Measurements from ENCODE around the gene TH. TPM values are rescaled to one million over a fixed set of nuclear protein-coding genes. Genes with fewer than 3 reads are reported as not detected.

Gene TH
- total RNA-seq, 1 experiment from 2014 or later = not detected

DNA sequence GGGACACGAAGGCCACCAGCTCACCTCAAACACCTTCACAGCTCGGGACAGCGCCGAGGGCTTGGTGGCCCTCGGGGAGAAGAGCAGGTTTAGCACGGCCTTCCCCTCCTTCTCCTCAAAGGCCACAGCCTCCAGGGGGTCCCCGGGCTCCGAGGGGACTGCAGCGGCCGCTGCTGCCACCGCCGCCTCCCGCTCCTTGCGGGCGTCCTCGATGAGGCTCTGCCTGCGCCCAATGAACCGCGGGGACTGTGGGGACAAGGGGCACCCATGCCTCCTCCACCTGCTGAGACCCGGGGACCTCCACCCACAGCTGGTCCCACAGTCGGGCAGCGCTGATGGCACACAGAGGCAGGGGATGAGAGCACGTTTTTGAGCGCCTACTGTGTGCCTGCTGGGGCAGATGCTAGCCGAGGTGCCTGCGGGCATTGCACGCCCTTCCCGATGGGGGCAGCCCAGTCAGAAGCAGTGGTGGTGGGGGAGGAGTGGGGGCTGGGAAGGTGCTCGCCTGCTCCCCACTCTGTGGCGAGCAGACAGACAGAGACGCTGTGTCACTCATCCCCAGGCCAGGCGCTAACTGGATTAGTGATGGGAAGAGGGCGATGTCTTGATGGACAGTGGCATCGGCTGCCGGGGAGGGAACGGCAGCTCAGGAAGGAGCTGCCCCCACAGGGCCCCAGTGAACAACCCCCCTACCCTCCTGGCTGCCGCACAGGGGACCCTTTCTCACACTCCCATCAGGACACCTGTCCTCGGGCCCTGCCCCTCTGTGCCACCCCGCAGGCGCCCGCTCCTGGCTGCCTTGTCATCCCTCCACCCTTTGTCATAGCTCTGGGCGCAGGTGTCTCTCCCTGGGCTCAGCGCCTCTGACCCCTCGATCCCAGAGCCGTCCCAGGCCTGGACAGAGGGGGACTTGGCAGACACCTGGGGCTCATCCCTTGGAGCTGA is 1.7 kb downstream of the TH start:
- in situ Hi-C loops (cut with HindIII; ENCODE audit: low pct_unique_long_range_greater_than_20kb, low sequenced_read_pairs) = no loop called here
- DNase-seq (ENCODE audit: low read depth, low spot score) = no peak

DNA sequence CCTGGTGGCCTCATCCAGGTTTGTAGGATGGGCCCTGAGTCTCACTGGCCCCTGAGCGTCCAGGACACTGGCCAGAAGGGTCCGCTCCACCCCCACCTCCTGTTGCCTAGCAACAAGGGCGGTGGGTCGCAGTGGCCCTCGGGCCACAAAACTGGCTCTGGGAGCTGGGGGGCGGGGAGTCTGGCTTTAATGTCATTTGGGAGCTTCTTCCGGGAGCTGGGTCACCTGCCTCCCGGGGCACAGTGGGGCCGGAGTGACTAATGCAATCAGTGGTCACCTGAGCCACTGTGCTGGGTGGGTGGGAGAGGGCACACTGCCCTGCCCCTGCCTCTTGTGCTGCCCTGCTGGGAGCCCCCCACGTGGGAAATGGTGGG is 2.6 kb downstream of the TH start:
- in situ Hi-C loops (cut with HindIII; ENCODE audit: low pct_unique_long_range_greater_than_20kb, low sequenced_read_pairs) = no loop called here
- DNase-seq (ENCODE audit: low read depth, low spot score) = no peak

DNA sequence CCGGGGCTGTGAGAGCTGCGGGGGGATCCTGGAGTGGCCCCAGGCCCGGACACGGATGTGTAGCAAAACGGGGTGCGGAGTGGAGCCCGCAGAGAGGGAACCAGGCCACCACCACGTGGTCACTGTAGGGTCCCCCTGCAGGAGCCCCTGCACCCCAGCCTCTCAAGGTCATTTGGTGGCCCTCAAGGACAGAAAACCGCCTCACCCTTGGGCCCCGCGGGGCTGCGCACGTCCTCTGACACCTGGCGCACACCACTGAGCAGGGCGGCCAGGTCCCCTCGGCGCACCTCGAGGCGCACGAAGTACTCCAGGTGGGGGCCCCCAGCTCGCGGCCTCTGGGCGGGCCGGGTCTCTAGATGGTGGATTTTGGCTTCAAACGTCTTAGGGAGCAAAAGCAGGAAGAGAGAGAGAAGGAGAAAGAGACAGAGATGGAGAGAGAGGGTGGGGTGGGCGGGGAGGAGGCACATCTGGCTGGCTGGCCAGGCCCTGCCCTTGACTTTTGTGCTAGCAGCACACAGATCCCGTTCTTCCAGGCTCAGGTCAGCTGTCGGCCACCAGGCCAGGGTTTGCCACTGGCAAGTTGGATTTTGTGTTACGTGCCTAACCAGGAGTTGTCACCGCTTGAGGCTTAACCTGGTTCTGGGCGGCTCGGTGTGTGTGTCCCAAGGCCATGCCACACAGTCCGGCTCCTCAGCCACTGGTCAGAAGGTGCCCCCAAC is 3.2 kb downstream of the TH start:
- in situ Hi-C loops (cut with HindIII; ENCODE audit: low pct_unique_long_range_greater_than_20kb, low sequenced_read_pairs) = no loop called here
- no peak for DNase-seq (ENCODE audit: low read depth, low spot score)

DNA sequence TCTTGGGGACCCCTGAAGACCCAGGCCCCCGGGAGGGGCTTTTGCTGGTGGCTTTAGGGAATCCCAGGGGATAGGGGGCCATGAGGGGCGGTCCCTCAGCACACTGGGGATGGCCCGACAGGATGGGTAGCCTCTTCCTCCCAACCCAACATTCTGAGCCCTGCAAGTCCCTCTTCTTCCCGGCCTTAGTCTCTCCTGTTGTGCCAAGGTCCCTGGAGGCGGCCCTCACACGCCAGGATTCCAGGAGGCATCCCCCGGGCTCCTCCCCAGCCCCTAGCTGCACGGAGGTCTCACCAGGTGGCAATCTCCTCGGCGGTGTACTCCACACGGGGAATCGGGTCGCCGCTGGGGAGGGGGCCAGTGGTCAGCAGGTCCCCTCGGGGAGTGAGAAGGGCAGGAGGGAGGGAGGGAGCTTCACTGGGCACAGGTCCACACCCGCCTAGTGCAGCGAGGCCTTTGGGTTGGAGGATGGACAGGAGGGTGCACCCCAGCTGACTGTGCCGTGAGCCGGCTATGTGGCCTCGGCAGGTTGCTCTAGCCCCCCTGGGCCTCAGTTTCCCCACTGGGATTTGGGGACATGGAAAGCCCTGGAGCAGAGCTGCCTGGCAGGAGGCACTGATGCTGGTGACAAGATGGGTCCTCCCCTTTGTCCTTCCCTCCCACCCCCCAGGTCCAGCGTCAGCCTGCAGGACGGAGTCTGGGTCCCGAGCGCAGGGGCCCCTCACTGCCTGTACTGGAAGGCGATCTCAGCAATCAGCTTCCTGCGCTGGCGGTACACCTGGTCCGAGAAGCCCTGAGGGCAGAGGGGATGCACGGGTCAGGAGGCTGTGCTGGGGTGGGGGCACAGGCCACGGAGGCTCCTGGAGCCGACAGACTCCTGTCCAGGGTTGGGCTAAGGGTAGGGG is 4.2 kb downstream of the TH start:
- DNase-seq (ENCODE audit: low read depth, low spot score) = no peak
- in situ Hi-C loops (cut with HindIII; ENCODE audit: low pct_unique_long_range_greater_than_20kb, low sequenced_read_pairs) = no loop called here

DNA sequence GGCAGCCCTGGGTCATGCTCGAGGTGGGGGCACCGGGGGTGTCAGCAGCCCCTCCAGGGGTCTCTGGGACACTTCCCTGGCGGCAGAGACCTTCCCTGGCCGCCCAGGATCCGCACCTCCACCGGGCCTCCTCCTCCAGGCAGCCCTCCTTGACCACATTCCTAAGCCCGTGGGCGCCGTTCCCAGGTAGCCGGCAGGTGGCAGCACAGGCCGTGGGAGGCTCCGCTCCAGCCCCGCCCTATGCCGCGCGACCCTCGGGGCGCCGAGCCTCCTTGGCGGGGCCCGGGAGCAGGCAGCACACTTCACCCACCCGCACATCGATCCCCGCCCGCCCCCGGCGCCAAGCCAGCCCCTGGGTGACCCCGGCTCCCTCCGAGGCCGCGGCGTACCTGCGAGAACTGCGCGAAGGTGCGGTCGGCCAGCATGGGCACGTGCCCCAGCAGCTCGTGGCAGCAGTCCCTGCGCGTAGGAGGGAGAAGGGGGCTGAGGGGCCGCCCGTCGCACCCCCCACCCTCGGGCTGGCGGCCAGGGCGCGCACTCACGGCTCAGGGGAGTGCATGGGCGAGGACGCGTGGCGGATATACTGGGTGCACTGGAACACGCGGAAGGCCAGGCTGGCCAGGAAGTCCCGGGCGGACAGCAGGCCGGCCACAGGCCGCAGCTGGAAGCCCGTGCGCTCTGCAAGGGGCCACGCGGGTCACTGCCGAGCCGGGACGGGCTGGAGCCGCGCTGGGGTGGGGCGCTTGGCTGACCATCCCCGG is 5.3 kb downstream of the TH start:
- DNase-seq (ENCODE audit: low read depth, low spot score) = peak; percentile 28
- in situ Hi-C loops (cut with HindIII; ENCODE audit: low pct_unique_long_range_greater_than_20kb, low sequenced_read_pairs) = no loop called here

DNA sequence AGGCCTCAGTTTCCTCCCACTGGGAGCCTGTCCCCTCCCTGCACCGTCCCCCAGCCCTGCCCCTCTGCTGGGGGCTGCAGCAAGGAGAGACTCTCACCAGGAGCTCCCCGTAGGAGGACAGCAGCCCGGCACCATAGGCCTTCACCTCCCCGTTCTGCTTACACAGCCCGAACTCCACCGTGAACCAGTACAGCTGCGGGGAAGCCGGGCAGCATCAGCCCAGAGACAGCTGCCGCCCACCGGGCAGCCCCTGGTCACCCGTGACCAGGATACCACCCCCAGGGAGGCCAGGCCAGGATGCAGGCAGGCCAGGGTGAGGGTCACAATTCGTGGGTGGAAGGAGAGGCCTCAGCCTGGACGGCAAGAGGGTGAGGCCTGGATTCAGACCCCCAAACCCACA is 6.0 kb downstream of the TH start:
- in situ Hi-C loops (cut with HindIII; ENCODE audit: low pct_unique_long_range_greater_than_20kb, low sequenced_read_pairs) = no loop called here
- DNase-seq (ENCODE audit: low read depth, low spot score) = no peak

DNA sequence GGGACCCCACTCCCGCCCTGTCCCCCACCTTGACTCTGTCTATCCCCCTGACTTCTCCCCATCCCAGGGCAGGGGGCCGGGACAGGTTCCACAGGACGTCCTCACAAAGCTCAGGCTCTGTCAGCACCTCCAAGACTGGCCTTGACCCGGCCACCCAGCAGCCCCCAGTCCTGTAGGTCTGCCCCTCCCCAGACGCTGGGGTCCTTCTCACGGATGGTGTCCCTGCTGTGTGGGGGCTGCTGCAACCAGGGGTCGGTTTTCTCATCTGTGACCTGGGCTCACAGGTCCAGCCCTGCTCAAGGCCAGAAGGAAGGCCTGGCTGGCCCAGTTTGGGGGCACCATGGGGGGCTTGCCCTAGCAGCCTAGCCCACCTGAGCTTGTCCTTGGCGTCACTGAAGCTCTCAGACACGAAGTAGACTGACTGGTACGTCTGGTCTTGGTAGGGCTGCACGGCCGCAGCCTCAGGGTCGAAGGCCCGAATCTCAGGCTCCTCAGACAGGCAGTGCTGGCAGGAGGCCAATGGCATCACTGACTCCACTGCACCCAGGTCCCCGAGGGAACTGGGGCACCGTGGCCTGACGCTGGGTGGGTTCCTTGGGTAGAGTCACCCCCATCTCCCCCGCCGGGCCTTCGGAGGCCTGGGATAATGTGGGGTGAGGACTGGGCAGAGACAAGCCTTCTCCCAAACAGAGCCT is 6.6 kb downstream of the TH start:
- in situ Hi-C loops (cut with HindIII; ENCODE audit: low pct_unique_long_range_greater_than_20kb, low sequenced_read_pairs) = no loop called here
- no peak for DNase-seq (ENCODE audit: low read depth, low spot score)

DNA sequence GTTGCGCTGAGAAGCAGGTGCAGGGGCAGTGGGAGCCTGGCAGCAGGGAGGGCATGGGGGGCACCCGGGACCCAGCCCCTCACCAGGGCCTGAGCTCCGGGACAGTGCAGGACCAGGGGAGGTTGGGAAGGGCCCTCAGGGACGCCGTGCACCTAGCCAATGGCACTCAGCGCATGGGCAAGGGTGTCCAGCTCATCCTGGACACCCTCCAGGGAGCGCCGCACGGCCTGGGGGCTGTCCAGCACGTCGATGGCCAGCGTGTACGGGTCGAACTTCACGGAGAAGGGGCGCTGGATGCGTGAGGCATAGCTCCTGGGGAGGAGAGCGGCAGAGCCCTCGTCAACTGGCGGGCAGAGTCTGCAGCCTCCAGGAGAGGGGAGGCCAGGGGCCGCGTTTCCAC is 7.5 kb downstream of the TH start:
- DNase-seq (ENCODE audit: low read depth, low spot score) = no peak
- in situ Hi-C loops (cut with HindIII; ENCODE audit: low pct_unique_long_range_greater_than_20kb, low sequenced_read_pairs) = no loop called here

DNA sequence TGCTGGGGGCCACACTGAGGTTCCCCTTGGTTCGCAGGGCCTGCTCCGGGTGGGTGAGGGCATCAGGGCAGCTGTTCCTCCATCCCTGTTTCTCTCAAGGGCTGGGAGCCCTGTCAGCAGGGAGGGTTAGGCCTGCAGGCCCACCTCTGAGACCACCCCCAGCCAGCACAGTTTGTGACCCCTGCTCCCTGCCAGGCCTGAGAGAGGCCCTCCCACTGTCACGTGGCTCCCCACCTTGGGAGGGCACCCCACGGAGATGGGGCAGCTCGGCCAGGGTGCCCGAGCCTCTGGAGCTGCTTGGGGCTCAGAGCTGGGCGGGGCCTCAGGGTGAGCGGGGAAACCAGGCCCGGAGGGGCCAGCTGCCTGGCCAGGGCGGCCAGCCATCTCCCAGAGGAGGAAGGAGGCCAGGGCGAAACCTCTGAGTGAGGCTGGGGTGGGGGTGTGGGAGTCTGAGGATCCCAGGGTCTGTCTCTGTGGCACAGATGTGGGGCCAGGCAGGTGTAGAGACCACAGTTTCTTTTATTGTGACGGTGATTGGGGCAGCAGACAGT is 8.1 kb downstream of the TH start:
- DNase-seq (ENCODE audit: low read depth, low spot score) = no peak
- in situ Hi-C loops (cut with HindIII; ENCODE audit: low pct_unique_long_range_greater_than_20kb, low sequenced_read_pairs) = no loop called here

DNA sequence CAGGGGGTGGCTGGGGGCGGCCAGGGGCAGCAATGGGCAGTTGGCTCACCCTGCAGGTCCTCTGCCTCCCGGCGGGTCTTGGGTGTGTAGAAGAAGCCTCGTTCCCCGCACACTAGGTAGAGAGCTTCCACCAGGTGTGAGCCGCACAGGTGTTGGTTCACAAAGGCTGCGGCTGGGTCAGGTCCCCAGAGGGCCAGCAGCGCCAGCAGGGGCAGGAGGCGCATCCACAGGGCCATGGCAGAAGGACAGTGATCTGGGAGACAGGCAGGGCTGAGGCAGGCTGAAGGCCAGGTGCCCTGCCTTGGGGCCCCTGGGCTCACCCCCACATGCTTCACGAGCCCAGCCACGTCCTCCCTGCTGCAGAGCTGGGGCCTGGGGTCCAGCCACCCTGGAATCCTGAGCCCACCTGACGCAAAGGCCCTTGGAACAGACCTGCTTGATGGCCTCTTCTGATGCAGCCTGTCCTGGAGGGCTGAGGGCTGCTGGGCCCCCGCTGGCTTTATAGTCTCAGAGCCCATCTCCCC is 10.8 kb downstream of the TH start, which contains the start of gene INS:
INS (minus strand) TSS at position 474 of the 524 bp plus-strand sequence; CDS start at position 236, 238 bp downstream.
- DNase-seq (ENCODE audit: low read depth, low spot score) = no peak

DNA sequence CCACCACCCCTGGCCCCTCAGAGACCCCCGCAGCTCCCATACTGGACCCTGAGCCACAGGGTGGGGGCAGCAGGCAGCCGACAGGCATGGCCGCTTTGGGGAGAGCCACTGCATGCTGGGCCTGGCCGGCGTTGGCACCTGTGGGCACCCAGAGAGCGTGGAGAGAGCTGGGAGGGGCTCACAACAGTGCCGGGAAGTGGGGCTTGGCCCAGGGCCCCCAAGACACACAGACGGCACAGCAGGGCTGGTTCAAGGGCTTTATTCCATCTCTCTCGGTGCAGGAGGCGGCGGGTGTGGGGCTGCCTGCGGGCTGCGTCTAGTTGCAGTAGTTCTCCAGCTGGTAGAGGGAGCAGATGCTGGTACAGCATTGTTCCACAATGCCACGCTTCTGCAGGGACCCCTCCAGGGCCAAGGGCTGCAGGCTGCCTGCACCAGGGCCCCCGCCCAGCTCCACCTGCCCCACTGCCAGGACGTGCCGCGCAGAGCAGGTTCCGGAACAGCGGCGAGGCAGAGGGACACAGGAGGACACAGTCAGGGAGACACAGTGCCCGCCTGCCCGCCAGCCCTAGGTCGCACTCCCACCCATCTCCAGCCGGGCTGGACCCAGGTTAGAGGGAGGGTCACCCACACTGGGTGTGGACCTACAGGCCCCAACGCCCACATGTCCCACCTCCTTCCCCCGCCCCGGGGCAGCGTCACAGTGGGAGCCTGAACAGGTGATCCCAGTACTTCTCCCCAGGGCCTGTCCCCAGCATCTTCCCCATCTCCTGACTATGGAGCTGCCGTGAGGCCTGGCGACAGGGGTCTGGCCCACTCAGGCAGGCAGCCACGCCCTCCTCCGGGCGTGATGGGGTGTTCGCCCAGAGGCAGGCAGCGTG is 11.8 kb downstream of the TH start:
- no peak for DNase-seq (ENCODE audit: low read depth, low spot score)
- in situ Hi-C loops (cut with HindIII; ENCODE audit: low pct_unique_long_range_greater_than_20kb, low sequenced_read_pairs) = no loop called here

More for the DNA sequence above, 10.8 kb downstream of the TH start, which contains the start of gene INS:
- in situ Hi-C loops (cut with HindIII; ENCODE audit: low pct_unique_long_range_greater_than_20kb, low sequenced_read_pairs) = no loop called here

DNA sequence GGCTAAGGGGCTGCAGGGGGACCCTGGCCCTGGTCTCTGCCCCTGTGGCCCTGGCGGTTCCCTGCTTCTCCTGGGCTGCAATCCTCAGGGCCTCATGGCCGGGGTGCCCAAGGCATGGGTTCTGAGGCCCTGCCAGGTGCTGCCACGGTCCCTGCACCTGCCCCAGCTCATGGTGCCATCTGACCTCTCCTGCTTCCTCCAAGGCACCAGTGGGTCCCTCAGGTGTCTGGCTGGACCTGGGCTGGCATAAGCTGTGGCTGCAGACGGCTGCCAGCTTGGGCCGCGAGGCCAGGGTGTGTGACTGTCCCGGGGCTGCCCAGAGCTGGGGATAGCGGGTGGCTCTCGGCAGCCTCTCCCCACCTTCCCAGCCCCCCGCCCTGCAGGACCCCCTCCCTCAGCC is 12.6 kb downstream of the TH start:
- in situ Hi-C loops (cut with HindIII; ENCODE audit: low pct_unique_long_range_greater_than_20kb, low sequenced_read_pairs) = no loop called here
- no peak for DNase-seq (ENCODE audit: low read depth, low spot score)

DNA sequence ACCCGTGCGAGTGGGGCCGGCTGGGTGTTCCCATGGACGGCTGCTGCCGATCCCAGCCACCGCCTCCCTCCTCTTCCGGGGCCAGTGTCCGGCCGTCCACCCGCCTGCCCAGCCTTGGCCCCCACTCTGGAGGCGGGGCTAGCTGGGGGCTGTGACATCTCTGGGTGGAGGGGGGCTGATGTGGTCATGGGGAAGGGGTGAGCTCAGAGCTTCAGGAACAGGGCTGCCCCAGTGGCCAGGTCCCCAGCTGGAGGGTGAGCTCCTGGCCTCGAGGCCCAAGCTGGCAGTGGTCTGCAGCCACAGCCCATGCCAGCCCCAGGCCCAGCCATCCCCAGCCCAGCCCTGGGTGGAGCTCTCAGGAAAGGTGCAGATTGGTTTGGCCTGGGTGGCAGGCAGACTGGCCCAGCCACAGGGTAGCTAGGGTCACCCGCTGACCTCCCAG is 13.3 kb downstream of the TH start:
- DNase-seq (ENCODE audit: low read depth, low spot score) = no peak
- in situ Hi-C loops (cut with HindIII; ENCODE audit: low pct_unique_long_range_greater_than_20kb, low sequenced_read_pairs) = no loop called here

DNA sequence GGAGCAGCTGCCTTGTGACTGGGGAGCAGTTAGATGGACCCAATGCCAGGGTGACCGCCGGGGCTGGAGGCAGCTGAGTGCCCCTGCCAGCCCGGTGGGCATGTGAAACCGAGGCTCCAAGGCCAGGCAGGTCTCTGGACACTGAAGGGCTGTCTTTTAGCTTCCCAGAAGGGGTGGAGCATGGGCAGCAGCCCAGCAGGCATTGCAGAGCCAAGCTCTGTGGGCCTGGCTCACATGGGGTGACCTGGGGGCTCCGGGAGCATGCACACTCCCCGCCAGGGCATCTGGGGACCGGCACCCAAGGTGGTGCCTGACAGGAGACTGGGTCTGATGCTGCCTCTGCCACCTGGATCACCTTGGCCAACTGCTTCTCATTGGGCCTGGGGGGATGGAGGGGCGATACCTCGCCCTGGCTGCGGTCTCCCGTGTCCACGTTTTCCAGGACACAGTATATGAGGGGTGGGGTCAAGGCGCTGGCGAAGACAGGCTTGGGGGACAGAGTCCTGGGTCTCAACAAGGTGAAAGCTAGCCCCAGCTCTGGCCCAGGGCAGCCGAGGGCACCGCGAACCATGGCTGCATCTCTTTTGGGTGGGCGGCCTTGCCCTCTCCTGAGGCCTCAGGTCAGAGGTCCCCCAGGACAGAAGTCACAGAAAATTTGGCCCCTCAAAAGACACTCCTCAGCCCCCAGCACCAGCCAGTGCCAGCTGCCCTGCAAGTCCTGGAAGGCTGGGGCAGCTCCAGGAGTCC is 14.1 kb downstream of the TH start:
- in situ Hi-C loops (cut with HindIII; ENCODE audit: low pct_unique_long_range_greater_than_20kb, low sequenced_read_pairs) = no loop called here
- no peak for DNase-seq (ENCODE audit: low read depth, low spot score)

All from SK-MEL-5 (cell line).